ENCODE measurements around the gene DGCR8.

DNA sequence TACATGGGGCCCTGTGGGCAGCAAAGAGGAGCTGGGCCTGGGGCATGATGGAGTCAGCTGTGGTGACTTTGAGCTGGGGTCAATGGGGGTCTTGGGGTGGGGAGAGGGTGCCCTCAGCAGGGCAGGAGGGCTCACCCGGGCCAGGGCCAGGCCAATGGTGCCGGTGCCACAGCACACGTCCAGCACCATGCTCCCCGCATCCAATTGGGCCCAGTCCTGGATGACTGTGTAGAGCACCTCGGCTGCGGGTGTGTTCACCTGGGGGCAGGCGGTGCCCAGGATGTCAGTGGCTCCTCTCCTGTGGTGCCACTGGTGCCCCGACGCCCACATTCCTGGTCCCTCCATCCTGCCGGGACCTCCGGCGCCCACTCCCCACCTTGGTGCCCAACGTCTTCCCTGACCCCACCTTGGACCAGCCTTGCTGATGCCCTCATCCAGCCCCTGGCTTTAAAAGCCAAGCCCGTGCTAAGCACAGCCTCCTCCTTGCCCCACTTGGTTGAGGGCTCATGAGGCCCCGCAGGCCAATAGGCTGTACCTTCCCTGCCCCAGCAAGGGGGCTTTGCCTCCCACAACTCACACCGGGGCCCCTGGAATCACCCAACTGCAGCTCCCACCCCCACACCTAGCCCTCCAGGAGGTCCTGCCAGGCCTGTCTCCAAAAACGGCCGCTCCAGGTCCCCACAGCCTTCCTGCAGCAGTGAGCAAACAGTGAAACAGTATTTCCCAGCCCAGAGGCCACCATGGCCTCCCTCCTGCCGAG, 33.7 kb downstream of the DGCR8 start:
- TF ChIP-seq, protein P1, sequence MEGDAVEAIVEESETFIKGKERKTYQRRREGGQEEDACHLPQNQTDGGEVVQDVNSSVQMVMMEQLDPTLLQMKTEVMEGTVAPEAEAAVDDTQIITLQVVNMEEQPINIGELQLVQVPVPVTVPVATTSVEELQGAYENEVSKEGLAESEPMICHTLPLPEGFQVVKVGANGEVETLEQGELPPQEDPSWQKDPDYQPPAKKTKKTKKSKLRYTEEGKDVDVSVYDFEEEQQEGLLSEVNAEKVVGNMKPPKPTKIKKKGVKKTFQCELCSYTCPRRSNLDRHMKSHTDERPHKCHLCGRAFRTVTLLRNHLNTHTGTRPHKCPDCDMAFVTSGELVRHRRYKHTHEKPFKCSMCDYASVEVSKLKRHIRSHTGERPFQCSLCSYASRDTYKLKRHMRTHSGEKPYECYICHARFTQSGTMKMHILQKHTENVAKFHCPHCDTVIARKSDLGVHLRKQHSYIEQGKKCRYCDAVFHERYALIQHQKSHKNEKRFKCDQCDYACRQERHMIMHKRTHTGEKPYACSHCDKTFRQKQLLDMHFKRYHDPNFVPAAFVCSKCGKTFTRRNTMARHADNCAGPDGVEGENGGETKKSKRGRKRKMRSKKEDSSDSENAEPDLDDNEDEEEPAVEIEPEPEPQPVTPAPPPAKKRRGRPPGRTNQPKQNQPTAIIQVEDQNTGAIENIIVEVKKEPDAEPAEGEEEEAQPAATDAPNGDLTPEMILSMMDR (IDR thresholded peaks at IDR 0.05; ENCODE audit: low read depth, low read length) = no peak
- TF ChIP-seq EZH2phosphoT487 (IDR thresholded peaks at IDR 0.05; ENCODE audit: low read depth) = no peak

Measured in OCI-LY3 (cell line).